A549 (cell line): ENCODE data around the gene SGSM1. TPM values are rescaled to one million over a fixed set of nuclear protein-coding genes. Genes with fewer than 3 reads are reported as not detected.

Source experiments
- ATAC-seq, 2 experiments: fragments of 200-7000 bp in 1 of 2; fragments of >200 bp in 1 of 2; cut with Nextera tagmentation in 1 of 2; cut with Tn5 transposase in 1 of 2; 3 replicates each; pipeline versions ENCODE4 v1.8.0 to v1.9.1; 2018 to 2020; ENCODE audit warnings: mild to moderate bottlenecking in 1 of 2, moderate library complexity in 1 of 2
- CTCF ChIA-PET: fragments of 300-600 bp; sonication (Branson Sonifier 250); formaldehyde crosslinking; extraction: SDS; loops from one replicate; lab custom pipeline; 2021; ENCODE audit warnings: antibody characterized with exemption, inconsistent platforms; lab: Yijun Ruan, JAX
- POLR2A ChIA-PET: fragments of 350-600 bp; formaldehyde crosslinking; extraction: SDS; loops from one replicate; lab custom pipeline; 2021; ENCODE audit warnings: antibody characterized with exemption, inconsistent platforms; lab: Yijun Ruan, JAX
- DNase-seq, 2 experiments: peaks; one replicate each; pipeline versions ENCODE4 v3.0.0 to v3.0.0-alpha.2; 2011 to 2016; ENCODE audit warnings: low read depth in 1 of 2, low spot score in 1 of 2
- FAIRE-seq: peaks from 2 replicates; lab custom pipeline; 2011; peaks lifted over from hg19 to GRCh38; lab: Jason Lieb, UNC
- H3K27ac ChIP-seq, 2 experiments: fragments of >200 bp; sonication (Bioruptor Twin); formaldehyde crosslinking; 3 replicates each; pipeline ENCODE4 v1.5.1; 2016 to 2017
- H3K4me1 ChIP-seq: fragments of >200 bp; sonication (Bioruptor Twin); formaldehyde crosslinking; 3 replicates; pipeline ENCODE4 v1.6.1; 2016
- H3K4me2 ChIP-seq: fragments of >200 bp; sonication (Bioruptor Twin); formaldehyde crosslinking; 3 replicates; pipeline ENCODE4 v1.6.1; 2016
- H3K4me3 ChIP-seq: fragments of >200 bp; sonication (Bioruptor Twin); formaldehyde crosslinking; 3 replicates; pipeline ENCODE4 v1.5.1; 2016
- H3K9me3 ChIP-seq: fragments of >200 bp; sonication (Bioruptor Twin); formaldehyde crosslinking; 3 replicates; pipeline ENCODE4 v1.6.1; 2016
- ATOH8 ChIP-seq: fragments of 250-450 bp; sonication (Bioruptor Pico); IDR thresholded peaks from 2 replicates; pipeline ENCODE4 v1.5.0; 2020; ENCODE audit warnings: low read depth, mild to moderate bottlenecking, moderate library complexity
- BHLHE40 ChIP-seq: IDR thresholded peaks from 2 replicates; pipeline ENCODE4 v1.6.1; 2012; ENCODE audit warnings: low read depth, low read length, inconsistent platforms
- CEBPB ChIP-seq, 2 experiments: fragments of >200 bp in 1 of 2; sonication (Bioruptor Twin) in 1 of 2; formaldehyde crosslinking in 1 of 2; IDR thresholded peaks; 2 replicates each; pipeline ENCODE4 v1.6.1; 2012 to 2016
- CHD2 ChIP-seq: fragments of 150-350 bp; IDR thresholded peaks from 2 replicates; pipeline ENCODE4 v1.6.1; 2014; ENCODE audit warnings: low read length; ENCODE audit not compliant: partially characterized antibody
- EP300 ChIP-seq, 2 experiments: fragments of >200 bp; sonication (Bioruptor Twin); formaldehyde crosslinking; IDR thresholded peaks; 2 replicates in 1 of 2; 3 replicates in 1 of 2; pipeline ENCODE4 v1.6.1; 2016 to 2017
- FOSB ChIP-seq: fragments of 250-450 bp; sonication (Bioruptor Pico); IDR thresholded peaks from 2 replicates; pipeline ENCODE4 v1.5.0; 2020; ENCODE audit warnings: mild to moderate bottlenecking, moderate library complexity
- FOSL2 ChIP-seq, 2 experiments: fragments of 450-650 bp in 1 of 2; fragments of >200 bp in 1 of 2; sonication (Bioruptor Twin) in 1 of 2; formaldehyde crosslinking; IDR thresholded peaks; 2 replicates each; pipeline versions ENCODE4 v1.5.0 to v1.6.1; 2016 to 2020; ENCODE audit warnings: mild to moderate bottlenecking in 1 of 2, moderate library complexity in 1 of 2
- FOXS1 ChIP-seq: fragments of 250-450 bp; sonication (Bioruptor Pico); IDR thresholded peaks from 2 replicates; pipeline ENCODE4 v1.5.0; 2020; ENCODE audit warnings: mild to moderate bottlenecking, moderate library complexity
- HDAC2 ChIP-seq: fragments of 200-600 bp; sonication (generic); IDR thresholded peaks from 2 replicates; pipeline ENCODE4 v1.6.1; 2016
- HEYL ChIP-seq: fragments of 250-450 bp; sonication (Bioruptor Pico); IDR thresholded peaks from 2 replicates; pipeline ENCODE4 v1.8.0; 2021; ENCODE audit warnings: mild to moderate bottlenecking, moderate library complexity
- HOXB13 ChIP-seq: fragments of 250-450 bp; sonication (Bioruptor Pico); IDR thresholded peaks from 2 replicates; pipeline ENCODE4 v1.5.0; 2020; ENCODE audit warnings: low read depth, mild to moderate bottlenecking, moderate library complexity
- HOXB5 ChIP-seq: fragments of 250-450 bp; sonication (Bioruptor Pico); IDR thresholded peaks from 2 replicates; pipeline ENCODE4 v1.5.0; 2020; ENCODE audit warnings: mild to moderate bottlenecking, moderate library complexity
- JUN ChIP-seq, 2 experiments: fragments of >200 bp; sonication (Bioruptor Twin); formaldehyde crosslinking; IDR thresholded peaks; 2 replicates in 1 of 2; 3 replicates in 1 of 2; pipeline ENCODE4 v1.6.1; 2016 to 2017
- JUNB ChIP-seq: fragments of >200 bp; sonication (Bioruptor Twin); formaldehyde crosslinking; IDR thresholded peaks from 2 replicates; pipeline ENCODE4 v1.6.1; 2016
- KDM1A ChIP-seq: fragments of 200-600 bp; sonication (generic); IDR thresholded peaks from 2 replicates; pipeline ENCODE4 v1.6.1; 2016; ENCODE audit warnings: low read depth, mild to moderate bottlenecking
- KDM5A ChIP-seq: fragments of 200-600 bp; sonication (generic); IDR thresholded peaks from 2 replicates; pipeline ENCODE4 v1.6.1; 2016; ENCODE audit warnings: antibody characterized with exemption, mild to moderate bottlenecking
- MAFK ChIP-seq: fragments of 450-650 bp; IDR thresholded peaks from 2 replicates; pipeline ENCODE4 v1.6.1; 2014; ENCODE audit not compliant: partially characterized antibody
- PBX3 ChIP-seq: IDR thresholded peaks from 2 replicates; pipeline ENCODE4 v1.6.1; 2012
- PHF8 ChIP-seq: fragments of 200-600 bp; sonication (generic); IDR thresholded peaks from 2 replicates; pipeline ENCODE4 v1.6.1; 2016; ENCODE audit warnings: low read depth, mild to moderate bottlenecking, antibody characterized with exemption, moderate library complexity, borderline replicate concordance
- POLR2A ChIP-seq: IDR thresholded peaks from 2 replicates; pipeline ENCODE4 v1.6.1; 2012; ENCODE audit warnings: mild to moderate bottlenecking, low read length
- POLR2AphosphoS2 ChIP-seq: conservative IDR thresholded peaks from 2 replicates; pipeline ENCODE4 v1.6.1; 2012; ENCODE audit warnings: low read length, improper control_type of control experiment, inconsistent platforms
- RAD21 ChIP-seq, 2 experiments: fragments of >200 bp in 1 of 2; sonication (Bioruptor Twin) in 1 of 2; formaldehyde crosslinking in 1 of 2; IDR thresholded peaks in 1 of 2; conservative IDR thresholded peaks in 1 of 2; 2 replicates in 1 of 2; 3 replicates in 1 of 2; pipeline ENCODE4 v1.6.1; 2012 to 2018; ENCODE audit warnings: inconsistent platforms in 1 of 2
- RARB ChIP-seq: fragments of 250-450 bp; sonication (Bioruptor Pico); IDR thresholded peaks from 2 replicates; pipeline ENCODE4 v1.8.0; 2021; ENCODE audit warnings: mild to moderate bottlenecking, moderate library complexity
- REST ChIP-seq: fragments of 200-600 bp; sonication (generic); IDR thresholded peaks from 2 replicates; pipeline ENCODE4 v1.6.1; 2016; ENCODE audit warnings: antibody characterized with exemption, mild to moderate bottlenecking, moderate library complexity
- RFX5 ChIP-seq: fragments of 450-650 bp; IDR thresholded peaks from 2 replicates; pipeline ENCODE4 v1.7.1; 2014; ENCODE audit warnings: antibody characterized with exemption, mild to moderate bottlenecking, moderate library complexity
- SMC3 ChIP-seq: fragments of >200 bp; sonication (Bioruptor Twin); formaldehyde crosslinking; IDR thresholded peaks from 3 replicates; pipeline ENCODE4 v1.6.1; 2018; ENCODE audit warnings: inconsistent platforms
- TFCP2L1 ChIP-seq: fragments of 250-450 bp; sonication (Bioruptor Pico); IDR thresholded peaks from 2 replicates; pipeline ENCODE4 v1.5.0; 2021; ENCODE audit warnings: mild to moderate bottlenecking
- TP53 ChIP-seq: fragments of 250-450 bp; sonication (Bioruptor Pico); IDR thresholded peaks from 2 replicates; pipeline ENCODE4 v1.5.0; 2021; ENCODE audit warnings: mild to moderate bottlenecking, moderate library complexity
- USF2 ChIP-seq: fragments of 450-650 bp; IDR thresholded peaks from 2 replicates; pipeline ENCODE4 v1.6.1; 2014; ENCODE audit warnings: antibody characterized with exemption
- ZC3H11A ChIP-seq: fragments of 450-650 bp; IDR thresholded peaks from 2 replicates; pipeline ENCODE4 v1.6.1; 2014; ENCODE audit warnings: antibody characterized with exemption, mild to moderate bottlenecking
- WGBS: methylation state at CpG from one replicate; pipeline ENCODE4 v1.1.6; 2017; ENCODE audit errors: missing lambda C conversion rate; 5-methylcytosine and 5-hydroxymethylcytosine counted together
- polyA plus RNA-seq, 4 experiments: library from polyadenylated mRNA; depleted of rRNA in 3 of 4; stranded (reverse); fragments of >200 nt; fragmentation: RNase III in 1 of 4; extraction: RNeasy Plus Mini Kit Qiagen cat#74134 plus additional on column Dnase treatment in 1 of 4; gene quantifications; 2 replicates in 3 of 4; 3 replicates in 1 of 4; pipeline ENCODE4 v1.2.3, GENCODE V29; 2011 to 2017

Gene SGSM1
- polyA plus RNA-seq, 2 of the 4 experiments (the other 2 are of a cell fraction): 0.50 to 1.4 TPM

- ATAC-seq: no peak
- H3K4me2 ChIP-seq: no peak overlapping the region
- WGBS: 51% methylated on average over 2 of the region's 2 CpGs
- CTCF ChIA-PET: interaction anchor here (0.6 to 1.3 kb wide), 3 partner anchors 54 to 88 kb away, joined by 3 to 4 read pairs (median 4); no protein-coding TSS in a partner anchor
- no peak overlapping the region for H3K4me3 ChIP-seq
- no peak overlapping the region for H3K27ac ChIP-seq
- FAIRE-seq: no peak
- DNase-seq: no peak
- H3K4me1 ChIP-seq: no peaks in the 10 kb centered on the region
- POLR2A ChIA-PET: no interaction called here
- no peaks in the 10 kb centered on the region for H3K9me3 ChIP-seq
- TF ChIP-seq ATOH8 (CRISPR knock-in tag) (no peak), JUN (IDR thresholded peaks at IDR 0.05) (no peak), REST (no peak), KDM5A (no peak), TP53 (CRISPR knock-in tag) (no peak), RFX5 (no peak), BHLHE40 (no peak), POLR2AphosphoS2 (no peak), PBX3 (no peak), RAD21 (conservative IDR thresholded peaks at IDR 0.05 in 1 of 2, IDR thresholded peaks at IDR 0.05 in 1 of 2) (no peak), PHF8 (no peak), RARB (no peak), HOXB13 (CRISPR knock-in tag) (no peak), HDAC2 (no peak)
Observed at GRCh38 chr22:24857576-24857975, 51.6 kb downstream of the SGSM1 start.

- WGBS: no CpG with 5 or more reads among the region's 9 CpGs
- no peak for DNase-seq
- Histone ChIP-seq H3K4me3 (no peak overlapping the region), H3K4me2 (no peak overlapping the region), H3K27ac (no peak overlapping the region), H3K9me3 (no peaks in the 10 kb centered on the region)
- POLR2A ChIA-PET: no interaction called here
- CTCF ChIA-PET: interaction anchor here (1.1 to 3.8 kb wide), 2 partner anchors 9 to 29 kb away, joined by 3 to 14 read pairs; no protein-coding TSS in a partner anchor
- no peak for FAIRE-seq
- ATAC-seq: no peak
- TF ChIP-seq CEBPB (IDR thresholded peaks at IDR 0.05) (no peak), POLR2A (no peak), MAFK (no peak), TFCP2L1 (CRISPR knock-in tag) (no peak), FOSL2 (IDR thresholded peaks at IDR 0.05) (no peak), FOSL2 (CRISPR knock-in tag; IDR thresholded peaks at IDR 0.05) (no peak), USF2 (no peak), EP300 (IDR thresholded peaks at IDR 0.05) (no peak), ZC3H11A (no peak), HOXB5 (no peak), SMC3 (no peak), KDM1A (no peak), HDAC2 (no peak), FOXS1 (no peak), JUNB (no peak), HEYL (CRISPR knock-in tag) (no peak), FOSB (CRISPR knock-in tag) (no peak), RFX5 (no peak), CHD2 (no peak)
- TF ChIP-seq, all 56 proteins: peak for 0
- H3K4me1 ChIP-seq: no peaks in the 10 kb centered on the region
Observed at GRCh38 chr22:24859587-24859986, 53.6 kb downstream of the SGSM1 start.
